Aortic smooth muscle cell (primary cell): Measurements from ENCODE around the gene SPC25. TPM values are rescaled to one million over a fixed set of nuclear protein-coding genes. Genes with fewer than 3 reads are reported as not detected.

Experiments
- total RNA-seq: library from RNA; depleted of rRNA; stranded (reverse); fragments of >200 nt; gene quantifications from 2 replicates; pipeline ENCODE4 v1.2.3, GENCODE V29; 2014

Gene SPC25
- 3.9 and 5.7 TPM in 2 replicates for total RNA-seq

DNA sequence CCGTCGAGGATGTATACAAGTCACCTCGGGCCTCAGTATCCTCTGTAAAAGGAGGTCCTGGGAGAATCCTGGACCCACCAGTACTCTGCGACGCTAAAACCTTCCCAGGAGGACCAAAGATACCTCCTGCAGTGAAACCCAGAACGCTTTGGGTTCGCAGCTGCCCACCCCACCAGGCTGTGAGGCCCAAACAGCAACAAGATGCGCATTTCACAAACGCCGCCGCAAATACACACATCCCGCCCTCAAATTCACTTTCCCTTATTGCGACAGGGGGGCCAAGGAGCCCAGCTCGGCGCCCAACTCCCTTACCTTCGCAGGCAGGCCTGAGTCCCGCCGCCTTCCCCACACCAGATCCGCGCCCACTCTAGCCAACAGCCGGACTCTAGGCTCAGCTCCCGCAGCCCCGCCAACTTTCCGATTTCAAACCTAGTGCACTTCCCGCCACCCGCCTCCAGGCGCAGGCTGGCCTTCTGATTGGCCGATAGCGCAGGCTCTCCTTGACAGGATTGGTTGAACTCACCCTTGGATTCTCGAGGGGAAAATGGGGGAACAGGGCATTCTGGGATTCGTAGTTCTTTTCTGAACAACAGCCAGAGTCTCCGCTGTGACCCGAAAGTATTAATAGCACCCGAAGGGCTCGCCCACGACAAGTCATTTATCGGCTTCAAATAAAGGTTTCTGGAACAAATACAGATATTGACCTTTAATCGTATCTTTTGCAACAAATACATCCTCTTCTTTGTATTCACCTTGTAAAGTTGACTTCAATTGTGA is at the start of gene SPC25:
SPC25 (minus strand) TSS at position 425 of the 777 bp plus-strand sequence. CDS start 911 bp downstream, outside the sequence.

DNA sequence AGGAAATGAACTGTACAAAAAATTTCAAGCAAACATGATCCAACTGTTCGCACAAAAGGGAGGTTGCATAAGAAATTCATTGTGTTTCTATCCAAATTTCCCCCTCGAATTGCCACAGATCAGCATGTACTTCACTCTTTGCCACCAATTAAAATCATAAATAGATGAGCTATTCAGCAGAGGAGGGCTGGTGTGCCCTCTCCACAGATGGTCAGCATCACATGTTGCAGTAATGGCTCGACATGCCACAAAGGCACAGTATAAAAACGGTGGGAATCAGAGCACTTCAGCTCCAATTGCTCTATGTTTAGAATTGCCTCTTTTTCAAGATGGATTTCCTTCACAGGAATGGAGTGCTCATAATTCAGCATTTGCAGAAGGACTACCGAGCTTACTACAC is 10.8 kb upstream of the SPC25 start, which contains the start of gene G6PC2:
G6PC2 (plus strand) TSS at position 289 of the 400 bp plus-strand sequence; CDS start at position 330, 41 bp downstream.

Other genes starting within 250 kb of the SPC25 start
- gene NOSTRIN, start 87.8 kb downstream of the SPC25 start, total RNA-seq: under 0.01 TPM in 1 of 2 replicates, not detected in the other
- gene G6PC2, start 10.9 kb upstream of the SPC25 start, total RNA-seq: not detected in 2 replicates
- not detected in 2 replicates for gene ABCB11, start 140.9 kb upstream of the SPC25 start, total RNA-seq
- not detected in 2 replicates for gene DHRS9, start 179.1 kb upstream of the SPC25 start, total RNA-seq